ENCODE data around the gene MRPS25.
A peak's percentile ranks its signal among the peaks of the same experiment; 100 is the strongest.

MRPS25 gene

GRCh38 chr3:15107075-15107947 is 42.2 kb upstream of the MRPS25 start:
- H3K4me3 ChIP-seq (ENCODE audit: low read depth, low read length), result no peak overlapping the region
- no peak for DNase-seq (ENCODE audit: low read depth)
- no peak for TF ChIP-seq CTCF (IDR thresholded peaks at IDR 0.05; ENCODE audit: insufficient read depth, low read depth, low read length, missing control alignments)

GRCh38 chr3:15102836-15103235 is 37.7 kb upstream of the MRPS25 start:
- DNase-seq (ENCODE audit: low read depth), result no peak
- no peak overlapping the region for H3K4me3 ChIP-seq (ENCODE audit: low read depth, low read length)
- no peak for TF ChIP-seq CTCF (IDR thresholded peaks at IDR 0.05; ENCODE audit: insufficient read depth, low read depth, low read length, missing control alignments)

GRCh38 chr3:15102256-15102655 is 37.1 kb upstream of the MRPS25 start:
- no peak for DNase-seq (ENCODE audit: low read depth)
- no peak overlapping the region for H3K4me3 ChIP-seq (ENCODE audit: low read depth, low read length)
- no peak for TF ChIP-seq CTCF (IDR thresholded peaks at IDR 0.05; ENCODE audit: insufficient read depth, low read depth, low read length, missing control alignments)

- peak; percentile 18 for DNase-seq (ENCODE audit: low read depth)
- H3K4me3 ChIP-seq (ENCODE audit: low read depth, low read length), result peak overlapping the region; percentile 95
- no peak for TF ChIP-seq CTCF (IDR thresholded peaks at IDR 0.05; ENCODE audit: insufficient read depth, low read depth, low read length, missing control alignments)
These were observed 34.4 kb upstream of the MRPS25 start for GRCh38 chr3:15099364-15100098.

GRCh38 chr3:15098503-15099363 is 33.6 kb upstream of the MRPS25 start, which contains the start of gene RBSN:
Gene RBSN (minus strand): TSS chr3:15099148. CDS start chr3:15096120, 3,028 bp downstream.
- TF ChIP-seq CTCF (IDR thresholded peaks at IDR 0.05; ENCODE audit: insufficient read depth, low read depth, low read length, missing control alignments), result no peak
- peak; percentile 97 for DNase-seq (ENCODE audit: low read depth)
- H3K4me3 ChIP-seq (ENCODE audit: low read depth, low read length), result peak within 1 kb of the TSS; percentile 95

GRCh38 chr3:15097891-15098290 is 32.8 kb upstream of the MRPS25 start:
- DNase-seq (ENCODE audit: low read depth), result peak; percentile 63
- TF ChIP-seq CTCF (IDR thresholded peaks at IDR 0.05; ENCODE audit: insufficient read depth, low read depth, low read length, missing control alignments), result no peak
- peak overlapping the region; percentile 95 for H3K4me3 ChIP-seq (ENCODE audit: low read depth, low read length)
